ENCODE data around the gene SAMD3. TPM values are rescaled to one million over a fixed set of nuclear protein-coding genes. Genes with fewer than 3 reads are reported as not detected.

The SAMD3 gene
- not detected in 2 replicates for total RNA-seq

GRCh38 chr6:130222775-130223174, at the start of gene SAMD3:
Gene SAMD3, minus strand, starts transcription at chr6:130222951. Its CDS starts 7,678 bp downstream, at chr6:130215273.

Other genes starting within 250 kb of the SAMD3 start
- gene L3MBTL3, start 204.4 kb downstream of the SAMD3 start, total RNA-seq, result 70.7 and 84.6 TPM in 2 replicates
- gene TMEM200A, start 143.1 kb upstream of the SAMD3 start, total RNA-seq, result 2.6 TPM in 1 of 2 replicates, not detected in the other

Measured in thoracic aorta endothelial cell (primary cell).